A549 (cell line): ENCODE results near the gene RBPJ. TPM values are rescaled to one million over a fixed set of nuclear protein-coding genes. Genes with fewer than 3 reads are reported as not detected.

Experiments
- ATAC-seq, 2 experiments: fragments of 200-7000 bp in 1 of 2; fragments of >200 bp in 1 of 2; cut with Nextera tagmentation in 1 of 2; cut with Tn5 transposase in 1 of 2; 3 replicates each; pipeline versions ENCODE4 v1.8.0 to v1.9.1; 2018 to 2020; ENCODE audit warnings: mild to moderate bottlenecking in 1 of 2, moderate library complexity in 1 of 2
- CTCF ChIA-PET: fragments of 300-600 bp; sonication (Branson Sonifier 250); formaldehyde crosslinking; extraction: SDS; loops from one replicate; lab custom pipeline; 2021; ENCODE audit warnings: antibody characterized with exemption, inconsistent platforms; lab: Yijun Ruan, JAX
- POLR2A ChIA-PET: fragments of 350-600 bp; formaldehyde crosslinking; extraction: SDS; loops from one replicate; lab custom pipeline; 2021; ENCODE audit warnings: antibody characterized with exemption, inconsistent platforms; lab: Yijun Ruan, JAX
- DNase-seq, 2 experiments: peaks; one replicate each; pipeline versions ENCODE4 v3.0.0 to v3.0.0-alpha.2; 2011 to 2016; ENCODE audit warnings: low read depth in 1 of 2, low spot score in 1 of 2
- FAIRE-seq: peaks from 2 replicates; lab custom pipeline; 2011; peaks lifted over from hg19 to GRCh38; lab: Jason Lieb, UNC
- H3K27ac ChIP-seq, 2 experiments: fragments of >200 bp; sonication (Bioruptor Twin); formaldehyde crosslinking; 3 replicates each; pipeline ENCODE4 v1.5.1; 2016 to 2017
- H3K4me1 ChIP-seq: fragments of >200 bp; sonication (Bioruptor Twin); formaldehyde crosslinking; 3 replicates; pipeline ENCODE4 v1.6.1; 2016
- H3K4me2 ChIP-seq: fragments of >200 bp; sonication (Bioruptor Twin); formaldehyde crosslinking; 3 replicates; pipeline ENCODE4 v1.6.1; 2016
- H3K4me3 ChIP-seq: fragments of >200 bp; sonication (Bioruptor Twin); formaldehyde crosslinking; 3 replicates; pipeline ENCODE4 v1.5.1; 2016
- H3K9me3 ChIP-seq: fragments of >200 bp; sonication (Bioruptor Twin); formaldehyde crosslinking; 3 replicates; pipeline ENCODE4 v1.6.1; 2016
- CEBPB ChIP-seq, 2 experiments: fragments of >200 bp in 1 of 2; sonication (Bioruptor Twin) in 1 of 2; formaldehyde crosslinking in 1 of 2; IDR thresholded peaks; 2 replicates each; pipeline ENCODE4 v1.6.1; 2012 to 2016
- CHD2 ChIP-seq: fragments of 150-350 bp; IDR thresholded peaks from 2 replicates; pipeline ENCODE4 v1.6.1; 2014; ENCODE audit warnings: low read length; ENCODE audit not compliant: partially characterized antibody
- CTCF ChIP-seq: fragments of >200 bp; sonication (Bioruptor Twin); formaldehyde crosslinking; IDR thresholded peaks from 3 replicates; pipeline ENCODE4 v1.5.1; 2016
- EHF ChIP-seq: fragments of 250-450 bp; sonication (Bioruptor Pico); IDR thresholded peaks from 2 replicates; pipeline ENCODE4 v1.5.0; 2020; ENCODE audit warnings: mild to moderate bottlenecking
- ELK1 ChIP-seq: fragments of 150-350 bp; IDR thresholded peaks from 2 replicates; pipeline ENCODE4 v1.6.1; 2014; ENCODE audit warnings: low read depth, mild to moderate bottlenecking, low read length
- EP300 ChIP-seq, 2 experiments: fragments of >200 bp; sonication (Bioruptor Twin); formaldehyde crosslinking; IDR thresholded peaks; 2 replicates in 1 of 2; 3 replicates in 1 of 2; pipeline ENCODE4 v1.6.1; 2016 to 2017
- FOXS1 ChIP-seq: fragments of 250-450 bp; sonication (Bioruptor Pico); IDR thresholded peaks from 2 replicates; pipeline ENCODE4 v1.5.0; 2020; ENCODE audit warnings: mild to moderate bottlenecking, moderate library complexity
- HOXA7 ChIP-seq: fragments of 250-450 bp; sonication (Bioruptor Pico); IDR thresholded peaks from 2 replicates; pipeline ENCODE4 v1.5.0; 2020; ENCODE audit warnings: mild to moderate bottlenecking, moderate library complexity
- HOXB13 ChIP-seq: fragments of 250-450 bp; sonication (Bioruptor Pico); IDR thresholded peaks from 2 replicates; pipeline ENCODE4 v1.5.0; 2020; ENCODE audit warnings: low read depth, mild to moderate bottlenecking, moderate library complexity
- HOXB5 ChIP-seq: fragments of 250-450 bp; sonication (Bioruptor Pico); IDR thresholded peaks from 2 replicates; pipeline ENCODE4 v1.5.0; 2020; ENCODE audit warnings: mild to moderate bottlenecking, moderate library complexity
- JUNB ChIP-seq: fragments of >200 bp; sonication (Bioruptor Twin); formaldehyde crosslinking; IDR thresholded peaks from 2 replicates; pipeline ENCODE4 v1.6.1; 2016
- KDM5A ChIP-seq: fragments of 200-600 bp; sonication (generic); IDR thresholded peaks from 2 replicates; pipeline ENCODE4 v1.6.1; 2016; ENCODE audit warnings: antibody characterized with exemption, mild to moderate bottlenecking
- MAFK ChIP-seq: fragments of 450-650 bp; IDR thresholded peaks from 2 replicates; pipeline ENCODE4 v1.6.1; 2014; ENCODE audit not compliant: partially characterized antibody
- MAZ ChIP-seq: fragments of 150-350 bp; IDR thresholded peaks from 2 replicates; pipeline ENCODE4 v1.6.1; 2014; ENCODE audit warnings: antibody characterized with exemption, low read depth, low read length, borderline replicate concordance
- MYC ChIP-seq: IDR thresholded peaks from 2 replicates; pipeline ENCODE4 v1.6.1; 2012; ENCODE audit warnings: mild to moderate bottlenecking, inconsistent platforms, low read length, improper control_type of control experiment, borderline replicate concordance
- NPAS2 ChIP-seq: fragments of 250-450 bp; sonication (Bioruptor Pico); IDR thresholded peaks from 2 replicates; pipeline ENCODE4 v1.8.0; 2022; ENCODE audit warnings: mild to moderate bottlenecking, moderate library complexity, borderline replicate concordance
- PBX3 ChIP-seq: IDR thresholded peaks from 2 replicates; pipeline ENCODE4 v1.6.1; 2012
- RNF2 ChIP-seq: fragments of 200-600 bp; sonication (generic); IDR thresholded peaks from 2 replicates; pipeline ENCODE4 v1.6.1; 2016; ENCODE audit warnings: low read depth, mild to moderate bottlenecking, antibody characterized with exemption, moderate library complexity, borderline replicate concordance
- SREBF2 ChIP-seq: fragments of 450-650 bp; IDR thresholded peaks from 2 replicates; pipeline ENCODE4 v1.6.1; 2014; ENCODE audit warnings: mild to moderate bottlenecking, moderate library complexity
- TP53 ChIP-seq: fragments of 250-450 bp; sonication (Bioruptor Pico); IDR thresholded peaks from 2 replicates; pipeline ENCODE4 v1.5.0; 2021; ENCODE audit warnings: mild to moderate bottlenecking, moderate library complexity
- ZC3H11A ChIP-seq: fragments of 450-650 bp; IDR thresholded peaks from 2 replicates; pipeline ENCODE4 v1.6.1; 2014; ENCODE audit warnings: antibody characterized with exemption, mild to moderate bottlenecking
- ZFP36 ChIP-seq: fragments of 450-650 bp; IDR thresholded peaks from 2 replicates; pipeline ENCODE4 v1.6.1; 2014; ENCODE audit warnings: borderline replicate concordance; ENCODE audit not compliant: partially characterized antibody
- ZNF302 ChIP-seq: fragments of 250-450 bp; sonication (Bioruptor Pico); IDR thresholded peaks from 2 replicates; pipeline ENCODE4 v1.9.0; 2021; ENCODE audit warnings: inconsistent platforms, mild to moderate bottlenecking, moderate library complexity
- WGBS: methylation state at CpG from one replicate; pipeline ENCODE4 v1.1.6; 2017; ENCODE audit errors: missing lambda C conversion rate; 5-methylcytosine and 5-hydroxymethylcytosine counted together
- polyA plus RNA-seq, 4 experiments: library from polyadenylated mRNA; depleted of rRNA in 3 of 4; stranded (reverse); fragments of >200 nt; fragmentation: RNase III in 1 of 4; extraction: RNeasy Plus Mini Kit Qiagen cat#74134 plus additional on column Dnase treatment in 1 of 4; gene quantifications; 2 replicates in 3 of 4; 3 replicates in 1 of 4; pipeline ENCODE4 v1.2.3, GENCODE V29; 2011 to 2017
- TF ChIP-seq, protein P1 (sequence below): fragments of 250-450 bp; sonication (Bioruptor Pico); IDR thresholded peaks from 2 replicates; pipeline ENCODE4 v1.5.0; 2021; ENCODE audit warnings: mild to moderate bottlenecking, moderate library complexity, borderline replicate concordance
- TF ChIP-seq, protein P2 (sequence below): IDR thresholded peaks from 2 replicates; pipeline ENCODE4 v1.6.1; 2012

RBPJ gene
- polyA plus RNA-seq, 2 of the 4 experiments (the other 2 are of a cell fraction): 16.5 to 37.1 TPM

- WGBS: 57% methylated on average over 2 of the region's 2 CpGs
- no peaks in the 10 kb centered on the region for H3K4me1 ChIP-seq
- DNase-seq (no peak), ATAC-seq (no peak)
- CTCF ChIA-PET: interaction anchor here (2.9 kb wide), 1 partner anchor 19 kb away, joined by 9 read pairs; no protein-coding TSS in a partner anchor
- H3K4me2 ChIP-seq: no peak overlapping the region
- TF ChIP-seq MAZ (no peak), PBX3 (no peak), CHD2 (no peak), HOXB5 (CRISPR knock-in tag) (no peak), NPAS2 (CRISPR knock-in tag) (no peak), ZNF302 (CRISPR knock-in tag) (no peak), SREBF2 (no peak), CEBPB (IDR thresholded peaks at IDR 0.05) (no peak), HOXB13 (CRISPR knock-in tag) (no peak), CTCF (no peak)
- TF ChIP-seq, protein P1, sequence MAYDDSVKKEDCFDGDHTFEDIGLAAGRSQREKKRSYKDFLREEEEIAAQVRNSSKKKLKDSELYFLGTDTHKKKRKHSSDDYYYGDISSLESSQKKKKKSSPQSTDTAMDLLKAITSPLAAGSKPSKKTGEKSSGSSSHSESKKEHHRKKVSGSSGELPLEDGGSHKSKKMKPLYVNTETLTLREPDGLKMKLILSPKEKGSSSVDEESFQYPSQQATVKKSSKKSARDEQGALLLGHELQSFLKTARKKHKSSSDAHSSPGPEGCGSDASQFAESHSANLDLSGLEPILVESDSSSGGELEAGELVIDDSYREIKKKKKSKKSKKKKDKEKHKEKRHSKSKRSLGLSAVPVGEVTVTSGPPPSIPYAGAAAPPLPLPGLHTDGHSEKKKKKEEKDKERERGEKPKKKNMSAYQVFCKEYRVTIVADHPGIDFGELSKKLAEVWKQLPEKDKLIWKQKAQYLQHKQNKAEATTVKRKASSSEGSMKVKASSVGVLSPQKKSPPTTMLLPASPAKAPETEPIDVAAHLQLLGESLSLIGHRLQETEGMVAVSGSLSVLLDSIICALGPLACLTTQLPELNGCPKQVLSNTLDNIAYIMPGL (CRISPR knock-in tag): no peak
- TF ChIP-seq, all 56 proteins: peak for 0
- H3K27ac ChIP-seq: no peak overlapping the region
- POLR2A ChIA-PET: no interaction called here
- no peak for FAIRE-seq
- H3K9me3 ChIP-seq: no peaks in the 10 kb centered on the region
- no peak overlapping the region for H3K4me3 ChIP-seq
These were observed 28.7 kb downstream of the RBPJ start for GRCh38 chr4:26349496-26349895.

- TF ChIP-seq SREBF2: no peak
- no peak for TF ChIP-seq EP300 (IDR thresholded peaks at IDR 0.05)
- no peak for TF ChIP-seq EHF (CRISPR knock-in tag)
- no peak for TF ChIP-seq HOXA7 (CRISPR knock-in tag)
- Histone ChIP-seq H3K9me3 (no peaks in the 10 kb centered on the region), H3K4me3 (no peak overlapping the region), H3K4me1 (no peaks in the 10 kb centered on the region), H3K27ac (no peak overlapping the region), H3K4me2 (no peak overlapping the region)
- POLR2A ChIA-PET: no interaction called here
- CTCF ChIA-PET: interaction anchor here (2.0 kb wide), 1 partner anchor 21 kb away, joined by 8 read pairs; no protein-coding TSS in a partner anchor
- 87% methylated on average over 2 of the region's 2 CpGs for WGBS
- ATAC-seq (no peak), DNase-seq (no peak), FAIRE-seq (no peak)
These were observed 30.9 kb downstream of the RBPJ start for GRCh38 chr4:26351685-26352084.

- POLR2A ChIA-PET: no interaction called here
- Histone ChIP-seq H3K4me2 (no peak overlapping the region), H3K27ac (no peak overlapping the region), H3K9me3 (no peaks in the 10 kb centered on the region), H3K4me1 (no peaks in the 10 kb centered on the region), H3K4me3 (no peak overlapping the region)
- DNase-seq (no peak), ATAC-seq (no peak), FAIRE-seq (no peak)
- CTCF ChIA-PET: interaction anchor here (0.6 to 0.9 kb wide), 2 partner anchors 44 to 298 kb away, joined by 3 read pairs; no protein-coding TSS in a partner anchor
- TF ChIP-seq ZFP36 (no peak), ELK1 (no peak), MAFK (no peak), PBX3 (no peak), TP53 (no peak), FOXS1 (no peak), RNF2 (no peak), KDM5A (no peak), JUNB (no peak), MYC (no peak), MAZ (no peak), ZC3H11A (no peak)
- TF ChIP-seq, protein P2, sequence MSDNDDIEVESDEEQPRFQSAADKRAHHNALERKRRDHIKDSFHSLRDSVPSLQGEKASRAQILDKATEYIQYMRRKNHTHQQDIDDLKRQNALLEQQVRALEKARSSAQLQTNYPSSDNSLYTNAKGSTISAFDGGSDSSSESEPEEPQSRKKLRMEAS: no peak
- WGBS: 88% methylated on average over 7 of the region's 7 CpGs
These were observed 33.7 kb downstream of the RBPJ start for GRCh38 chr4:26354491-26354890.
